Astrocyte (in vitro differentiated cells and primary cell): ENCODE measurements around the gene MICALL2.

Source experiments
- CTCF ChIP-seq: IDR thresholded peaks from 2 replicates; pipeline ENCODE4 v1.5.1; 2011; ENCODE audit warnings: low read depth, mild to moderate bottlenecking, inconsistent platforms, low read length, moderate library complexity; ENCODE audit not compliant: insufficient read depth
- EZH2 ChIP-seq: IDR thresholded peaks from 2 replicates; pipeline ENCODE4 v1.6.1; 2012; ENCODE audit warnings: mild to moderate bottlenecking, low read length, inconsistent platforms; ENCODE audit not compliant: insufficient read depth

GRCh38 chr7:1474736-1475135 lies 15.5 kb upstream of the MICALL2 start:
- TF ChIP-seq CTCF (no peak), EZH2 (no peak)
